Neural cell (in vitro differentiated cells): ENCODE measurements around the gene CDNF. TPM values are rescaled to one million over a fixed set of nuclear protein-coding genes. Genes with fewer than 3 reads are reported as not detected.

Source experiments
- H2AFZ ChIP-seq: fragments of 200-600, 300-800 bp; sonication (generic), shearing (Covaris generic); 2 replicates; pipeline ENCODE4 v1.6.0; 2014; ENCODE audit warnings: low read depth, mild to moderate bottlenecking, antibody characterized with exemption, low read length, moderate library complexity
- H3F3A ChIP-seq: fragments of 200-600 bp; shearing (Covaris generic); 2 replicates; pipeline ENCODE4 v1.6.1; 2016; ENCODE audit warnings: mild to moderate bottlenecking, moderate library complexity, mixed read lengths, antibody characterized with exemption, low read length; ENCODE audit not compliant: insufficient read depth, poor library complexity, severe bottlenecking
- H3K27ac ChIP-seq: fragments of 200-600, 300-800 bp; sonication (generic), shearing (Covaris generic); 2 replicates; pipeline ENCODE4 v1.5.1; 2014; ENCODE audit warnings: mild to moderate bottlenecking, low read length, moderate library complexity
- H3K27me3 ChIP-seq: fragments of 300-800, 200-600 bp; sonication (generic), shearing (Covaris generic); 2 replicates; pipeline ENCODE4 v1.6.0; 2014; ENCODE audit warnings: mild to moderate bottlenecking, low read depth, low read length, moderate library complexity; ENCODE audit not compliant: insufficient read depth
- H3K36me3 ChIP-seq: fragments of 300-800, 200-600 bp; sonication (generic), shearing (Covaris generic); 2 replicates; pipeline ENCODE4 v1.5.1; 2014; ENCODE audit warnings: mild to moderate bottlenecking, antibody characterized with exemption, low read length, moderate library complexity; ENCODE audit not compliant: insufficient read depth
- H3K4me2 ChIP-seq: fragments of 300-800, 200-600 bp; sonication (generic), shearing (Covaris generic); 2 replicates; pipeline ENCODE4 v1.6.0; 2014; ENCODE audit warnings: mild to moderate bottlenecking, low read length
- H3K4me3 ChIP-seq: fragments of 300-800, 200-600 bp; sonication (generic), shearing (Covaris generic); 2 replicates; pipeline ENCODE4 v1.5.1; 2014; ENCODE audit warnings: mild to moderate bottlenecking, low read length, moderate library complexity
- H3K79me2 ChIP-seq: fragments of 200-600 bp; shearing (Covaris generic); replicated peaks from 2 replicates; pipeline ENCODE4 v1.6.0; 2014; ENCODE audit warnings: mild to moderate bottlenecking, low read length, moderate library complexity; ENCODE audit not compliant: insufficient read depth
- H3K9ac ChIP-seq: fragments of 300-800, 200-600 bp; sonication (generic), shearing (Covaris generic); 2 replicates; pipeline ENCODE4 v1.6.1; 2016; ENCODE audit warnings: mild to moderate bottlenecking, low read length, mixed read lengths
- H3K9me2 ChIP-seq: fragments of 200-600 bp; shearing (Covaris generic); 2 replicates; pipeline ENCODE4 v1.6.1; 2016; ENCODE audit warnings: mild to moderate bottlenecking, low read length, mixed read lengths; ENCODE audit not compliant: insufficient read depth
- H3K9me3 ChIP-seq: fragments of 200-600, 300-800 bp; sonication (generic), shearing (Covaris generic); 2 replicates; pipeline ENCODE4 v1.6.1; 2016; ENCODE audit warnings: mild to moderate bottlenecking, mixed run types, low read length, moderate library complexity, mixed read lengths
- H4K20me1 ChIP-seq: fragments of 200-600 bp; shearing (Covaris generic); 2 replicates; pipeline ENCODE4 v1.6.1; 2016; ENCODE audit warnings: mild to moderate bottlenecking, mixed run types; ENCODE audit not compliant: insufficient read depth
- EP300 ChIP-seq: fragments of 450-650 bp; conservative IDR thresholded peaks from 2 replicates; pipeline ENCODE4 v1.6.1; 2014; ENCODE audit warnings: antibody characterized with exemption, mild to moderate bottlenecking, moderate library complexity; ENCODE audit not compliant: poor library complexity, severe bottlenecking
- EZH2 ChIP-seq: fragments of 200-600, 300-800 bp; shearing (Covaris generic), sonication (generic); IDR thresholded peaks from 2 replicates; pipeline ENCODE4 v1.6.1; 2014; ENCODE audit warnings: antibody characterized with exemption, low read length, borderline replicate concordance, mild to moderate bottlenecking; ENCODE audit not compliant: insufficient read depth, poor library complexity, severe bottlenecking
- MXI1 ChIP-seq: fragments of 450-650 bp; conservative IDR thresholded peaks from 2 replicates; pipeline ENCODE4 v1.6.1; 2014; ENCODE audit warnings: antibody characterized with exemption, mild to moderate bottlenecking; ENCODE audit not compliant: poor library complexity, severe bottlenecking
- POLR2AphosphoS5 ChIP-seq: IDR thresholded peaks from 2 replicates; pipeline ENCODE4 v1.6.1; 2012
- RAD21 ChIP-seq: fragments of 450-650 bp; conservative IDR thresholded peaks from 2 replicates; pipeline ENCODE4 v1.6.1; 2014; ENCODE audit warnings: antibody characterized with exemption, mild to moderate bottlenecking, moderate library complexity
- SMC3 ChIP-seq: fragments of 450-650 bp; conservative IDR thresholded peaks from 2 replicates; pipeline ENCODE4 v1.6.1; 2014; ENCODE audit warnings: antibody characterized with exemption, mild to moderate bottlenecking, moderate library complexity; ENCODE audit not compliant: poor library complexity
- TAF1 ChIP-seq: IDR thresholded peaks from 2 replicates; pipeline ENCODE4 v1.6.1; 2012; ENCODE audit warnings: low read depth
- polyA plus RNA-seq: library from polyadenylated mRNA; depleted of rRNA; stranded (reverse); fragments of >200 nt; gene quantifications from 2 replicates; pipeline ENCODE4 v1.2.3, GENCODE V29; 2014
- TF ChIP-seq, protein P1 (sequence below): IDR thresholded peaks from 2 replicates; pipeline ENCODE4 v1.6.1; 2012; ENCODE audit warnings: borderline replicate concordance
- TF ChIP-seq, protein P2 (sequence below): fragments of 450-650 bp; IDR thresholded peaks from 2 replicates; pipeline ENCODE4 v1.5.1; 2014; ENCODE audit warnings: antibody characterized with exemption, mild to moderate bottlenecking, moderate library complexity; ENCODE audit not compliant: poor library complexity, severe bottlenecking

CDNF gene
- polyA plus RNA-seq, 1 donor from 2014 or later = 1.5 TPM

DNA sequence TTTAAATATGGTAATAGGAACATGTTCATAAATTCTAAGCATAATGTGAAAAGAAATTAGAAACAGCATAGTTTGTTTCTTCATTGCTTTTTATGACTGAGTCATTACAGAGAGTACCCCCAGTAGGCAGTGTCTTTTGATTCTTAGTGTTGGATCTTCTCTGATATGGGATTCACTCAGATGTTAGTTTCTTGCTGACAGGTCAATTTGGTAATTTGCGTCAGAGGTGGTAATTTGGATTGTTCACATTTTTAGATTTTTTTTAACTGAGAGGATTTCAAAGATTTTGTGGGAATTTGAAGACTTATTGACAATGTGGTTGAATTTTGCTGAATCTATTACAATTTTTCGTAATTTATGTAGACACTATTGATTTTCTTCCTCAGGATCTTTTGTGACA is 2.3 kb upstream of the CDNF start:
- no peaks in the 10 kb centered on the region for H4K20me1 ChIP-seq
- peaks cover 11% of the 10 kb centered on the region for H3K36me3 ChIP-seq
- peaks cover 7% of the 10 kb centered on the region for H3F3A ChIP-seq
- H3K79me2 ChIP-seq = peaks cover 17% of the 10 kb centered on the region
- H3K27ac ChIP-seq = no peak overlapping the region
- no peak overlapping the region for H3K4me2 ChIP-seq
- no peaks in the 10 kb centered on the region for H3K9me2 ChIP-seq
- no peaks in the 10 kb centered on the region for H3K27me3 ChIP-seq
- H3K4me3 ChIP-seq = no peak overlapping the region
- H2AFZ ChIP-seq = no peak overlapping the region
- TF ChIP-seq, protein P1, sequence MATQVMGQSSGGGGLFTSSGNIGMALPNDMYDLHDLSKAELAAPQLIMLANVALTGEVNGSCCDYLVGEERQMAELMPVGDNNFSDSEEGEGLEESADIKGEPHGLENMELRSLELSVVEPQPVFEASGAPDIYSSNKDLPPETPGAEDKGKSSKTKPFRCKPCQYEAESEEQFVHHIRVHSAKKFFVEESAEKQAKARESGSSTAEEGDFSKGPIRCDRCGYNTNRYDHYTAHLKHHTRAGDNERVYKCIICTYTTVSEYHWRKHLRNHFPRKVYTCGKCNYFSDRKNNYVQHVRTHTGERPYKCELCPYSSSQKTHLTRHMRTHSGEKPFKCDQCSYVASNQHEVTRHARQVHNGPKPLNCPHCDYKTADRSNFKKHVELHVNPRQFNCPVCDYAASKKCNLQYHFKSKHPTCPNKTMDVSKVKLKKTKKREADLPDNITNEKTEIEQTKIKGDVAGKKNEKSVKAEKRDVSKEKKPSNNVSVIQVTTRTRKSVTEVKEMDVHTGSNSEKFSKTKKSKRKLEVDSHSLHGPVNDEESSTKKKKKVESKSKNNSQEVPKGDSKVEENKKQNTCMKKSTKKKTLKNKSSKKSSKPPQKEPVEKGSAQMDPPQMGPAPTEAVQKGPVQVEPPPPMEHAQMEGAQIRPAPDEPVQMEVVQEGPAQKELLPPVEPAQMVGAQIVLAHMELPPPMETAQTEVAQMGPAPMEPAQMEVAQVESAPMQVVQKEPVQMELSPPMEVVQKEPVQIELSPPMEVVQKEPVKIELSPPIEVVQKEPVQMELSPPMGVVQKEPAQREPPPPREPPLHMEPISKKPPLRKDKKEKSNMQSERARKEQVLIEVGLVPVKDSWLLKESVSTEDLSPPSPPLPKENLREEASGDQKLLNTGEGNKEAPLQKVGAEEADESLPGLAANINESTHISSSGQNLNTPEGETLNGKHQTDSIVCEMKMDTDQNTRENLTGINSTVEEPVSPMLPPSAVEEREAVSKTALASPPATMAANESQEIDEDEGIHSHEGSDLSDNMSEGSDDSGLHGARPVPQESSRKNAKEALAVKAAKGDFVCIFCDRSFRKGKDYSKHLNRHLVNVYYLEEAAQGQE = no peak
- TF ChIP-seq EZH2 = no peak
- no peak for TF ChIP-seq EP300
- TF ChIP-seq, protein P2, sequence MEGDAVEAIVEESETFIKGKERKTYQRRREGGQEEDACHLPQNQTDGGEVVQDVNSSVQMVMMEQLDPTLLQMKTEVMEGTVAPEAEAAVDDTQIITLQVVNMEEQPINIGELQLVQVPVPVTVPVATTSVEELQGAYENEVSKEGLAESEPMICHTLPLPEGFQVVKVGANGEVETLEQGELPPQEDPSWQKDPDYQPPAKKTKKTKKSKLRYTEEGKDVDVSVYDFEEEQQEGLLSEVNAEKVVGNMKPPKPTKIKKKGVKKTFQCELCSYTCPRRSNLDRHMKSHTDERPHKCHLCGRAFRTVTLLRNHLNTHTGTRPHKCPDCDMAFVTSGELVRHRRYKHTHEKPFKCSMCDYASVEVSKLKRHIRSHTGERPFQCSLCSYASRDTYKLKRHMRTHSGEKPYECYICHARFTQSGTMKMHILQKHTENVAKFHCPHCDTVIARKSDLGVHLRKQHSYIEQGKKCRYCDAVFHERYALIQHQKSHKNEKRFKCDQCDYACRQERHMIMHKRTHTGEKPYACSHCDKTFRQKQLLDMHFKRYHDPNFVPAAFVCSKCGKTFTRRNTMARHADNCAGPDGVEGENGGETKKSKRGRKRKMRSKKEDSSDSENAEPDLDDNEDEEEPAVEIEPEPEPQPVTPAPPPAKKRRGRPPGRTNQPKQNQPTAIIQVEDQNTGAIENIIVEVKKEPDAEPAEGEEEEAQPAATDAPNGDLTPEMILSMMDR = no peak
- no peak for TF ChIP-seq RAD21
- TF ChIP-seq POLR2AphosphoS5 = no peak
- H3K9ac ChIP-seq = no peak overlapping the region
- no peaks in the 10 kb centered on the region for H3K9me3 ChIP-seq

DNA sequence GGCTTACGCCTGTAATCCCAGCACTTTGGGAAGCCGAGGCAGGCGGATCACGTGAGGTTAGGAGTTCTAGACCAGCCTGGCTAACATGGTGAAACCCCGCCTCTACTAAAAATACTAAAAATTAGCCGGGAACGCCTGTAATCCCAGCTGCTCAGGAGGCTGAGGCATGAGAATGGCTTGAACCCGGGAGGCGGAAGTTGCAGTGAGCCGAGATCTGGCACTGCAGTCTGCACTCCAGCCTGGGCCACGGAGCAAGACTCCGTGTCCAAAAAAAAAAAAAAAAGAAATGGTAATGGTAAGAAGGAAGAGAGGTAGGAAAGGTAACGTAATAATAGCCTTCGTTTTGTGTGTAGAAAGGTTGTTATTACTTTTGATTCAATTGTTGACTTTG is 1.5 kb upstream of the CDNF start:
- peak overlapping the region; percentile 63 for H3K4me2 ChIP-seq
- H3K4me3 ChIP-seq = peak overlapping the region; percentile 96
- H2AFZ ChIP-seq = no peak overlapping the region
- no peaks in the 10 kb centered on the region for H3K27me3 ChIP-seq
- peak overlapping the region; percentile 94 for H3K9ac ChIP-seq
- H3K27ac ChIP-seq = peak overlapping the region; percentile 98
- peaks cover 7% of the 10 kb centered on the region for H3F3A ChIP-seq
- H4K20me1 ChIP-seq = no peaks in the 10 kb centered on the region
- peaks cover 17% of the 10 kb centered on the region for H3K79me2 ChIP-seq
- H3K9me2 ChIP-seq = no peaks in the 10 kb centered on the region
- TF ChIP-seq TAF1 (no peak), POLR2AphosphoS5 (no peak), SMC3 (no peak), MXI1 (no peak), EP300 (no peak)
- TF ChIP-seq, protein P2 = no peak
- TF ChIP-seq, protein P1 = no peak
- peaks cover 11% of the 10 kb centered on the region for H3K36me3 ChIP-seq
- H3K9me3 ChIP-seq = no peaks in the 10 kb centered on the region
